Renal cortical epithelial cell (primary cell): ENCODE results near the gene ZNF253. TPM values are rescaled to one million over a fixed set of nuclear protein-coding genes. Genes with fewer than 3 reads are reported as not detected.
"Not testable (repeated sequence)": the region's sequence is repeated elsewhere in the genome, so short reads cannot be mapped to it uniquely, and the experiment has no call there.

Experiments
- DNase-seq: peaks from one replicate; pipeline ENCODE4 v3.0.0-alpha.2; 2011; ENCODE audit warnings: low read depth
- total RNA-seq: library from RNA; depleted of rRNA; stranded (reverse); fragments of >200 nt; gene quantifications from 2 replicates; pipeline ENCODE4 v1.2.3, GENCODE V29; 2014

ZNF253 gene
- 5.0 and 14.7 TPM in 2 replicates for total RNA-seq

DNA sequence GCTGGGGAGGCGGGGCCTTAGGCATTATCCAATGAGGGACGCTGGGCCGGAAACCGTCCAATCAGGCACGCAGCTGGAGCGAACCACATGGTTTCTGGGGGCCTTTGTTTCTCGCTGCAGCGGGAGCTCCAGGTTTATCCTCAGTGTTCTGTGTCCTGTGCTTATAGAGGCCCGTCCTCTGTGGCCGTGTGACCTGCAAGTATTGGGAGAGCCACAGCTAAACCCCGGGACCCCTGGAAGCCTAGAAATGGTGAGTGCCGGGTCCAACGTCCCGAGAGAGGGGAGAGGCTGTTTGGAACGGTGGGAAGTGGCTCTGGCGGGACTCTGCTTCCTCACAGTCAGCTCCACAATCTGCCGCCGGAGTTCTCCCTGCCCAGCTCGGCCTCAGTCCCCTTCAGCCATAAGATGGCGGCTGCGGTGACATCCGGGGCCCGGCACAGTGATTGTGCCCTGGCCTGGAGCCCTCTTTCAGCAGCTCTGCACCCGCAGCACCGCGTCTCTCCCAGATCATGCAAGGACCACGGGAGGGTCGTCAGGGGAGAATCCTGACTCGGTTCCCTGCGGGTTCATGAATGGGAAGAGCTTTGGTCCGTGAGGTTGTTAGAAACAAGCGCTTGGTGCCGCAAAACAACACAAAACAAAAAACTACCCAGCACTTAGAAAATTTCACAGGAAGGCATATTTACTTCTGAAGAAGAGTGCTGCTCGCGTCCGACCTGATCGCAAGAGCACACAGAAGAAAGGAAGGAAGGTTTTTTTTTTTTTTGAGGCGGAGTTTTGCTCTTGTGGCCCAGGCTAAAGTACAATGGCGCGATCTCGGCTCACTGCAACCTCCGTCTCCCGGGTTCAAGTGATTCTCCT is at the start of gene ZNF253:
ZNF253 (plus strand) TSS at position 133 of the 861 bp plus-strand sequence; CDS start at position 248, 115 bp downstream.
- peak; percentile 86 for DNase-seq

DNA sequence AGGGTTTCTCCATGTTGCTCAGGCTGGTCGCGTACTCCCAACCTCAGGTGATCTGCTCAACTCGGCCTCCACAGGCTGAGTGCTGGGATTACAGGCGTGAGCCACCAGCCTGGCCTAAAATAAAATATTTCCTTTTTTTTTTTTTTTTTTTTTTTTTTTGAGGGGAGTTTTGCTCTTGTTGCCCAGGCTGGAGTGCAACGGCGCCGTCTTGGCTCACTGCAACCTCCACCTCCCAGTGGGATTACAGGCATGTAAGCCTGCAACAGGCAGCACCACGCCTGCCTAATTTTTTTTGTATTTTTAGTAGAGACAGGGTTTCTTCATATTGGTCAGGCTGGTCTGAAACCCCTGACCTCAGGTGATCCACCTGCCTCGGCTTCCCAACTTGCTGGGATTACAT is 49.0 kb upstream of the ZNF253 start:
- no peak for DNase-seq

DNA sequence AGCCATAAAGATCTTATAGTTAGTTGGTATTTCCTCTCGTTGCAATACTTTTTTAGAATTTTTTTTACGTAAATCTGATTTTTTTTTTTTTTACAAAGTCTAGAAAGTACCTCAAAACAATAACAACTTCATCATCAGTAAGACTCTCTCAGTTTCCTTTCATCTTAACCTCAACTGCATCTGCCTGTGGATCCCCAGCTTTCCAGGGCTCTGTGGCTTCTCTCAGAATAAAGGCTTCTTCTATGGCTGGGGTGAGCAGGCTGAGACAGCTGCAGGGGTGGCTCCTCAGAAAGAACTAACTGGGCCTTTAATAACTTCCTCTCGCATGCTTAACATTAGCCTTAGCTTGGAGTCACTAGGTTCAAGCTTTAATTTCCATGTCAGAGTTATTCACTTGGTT is 48.3 kb upstream of the ZNF253 start:
- DNase-seq: no peak

DNA sequence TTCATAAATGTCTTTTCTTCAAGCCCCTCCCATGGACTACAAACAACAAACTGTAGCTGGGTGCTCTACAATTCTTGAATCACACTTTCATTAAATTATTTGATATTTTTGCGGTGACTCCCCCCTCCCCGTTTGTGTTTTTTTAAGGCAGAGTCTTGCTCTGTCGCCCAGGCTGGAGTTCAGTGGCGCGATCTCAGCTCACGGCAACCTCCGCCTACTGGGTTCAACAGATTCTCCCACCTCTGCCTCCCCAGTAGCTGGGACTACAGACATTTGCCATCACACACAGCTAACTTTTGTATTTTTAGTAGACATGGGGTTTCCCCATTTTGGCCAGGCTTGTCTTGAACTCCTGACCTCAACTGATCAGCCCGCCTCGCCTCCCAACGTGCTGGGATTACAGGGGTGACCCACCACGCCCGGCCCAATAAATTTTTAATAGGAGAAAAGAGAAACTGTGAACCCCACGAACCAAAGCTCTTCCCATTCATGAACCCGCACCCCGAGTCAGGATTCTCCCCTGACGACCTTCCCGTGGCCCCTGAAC is 44.8 kb upstream of the ZNF253 start:
- DNase-seq: no peak

DNA sequence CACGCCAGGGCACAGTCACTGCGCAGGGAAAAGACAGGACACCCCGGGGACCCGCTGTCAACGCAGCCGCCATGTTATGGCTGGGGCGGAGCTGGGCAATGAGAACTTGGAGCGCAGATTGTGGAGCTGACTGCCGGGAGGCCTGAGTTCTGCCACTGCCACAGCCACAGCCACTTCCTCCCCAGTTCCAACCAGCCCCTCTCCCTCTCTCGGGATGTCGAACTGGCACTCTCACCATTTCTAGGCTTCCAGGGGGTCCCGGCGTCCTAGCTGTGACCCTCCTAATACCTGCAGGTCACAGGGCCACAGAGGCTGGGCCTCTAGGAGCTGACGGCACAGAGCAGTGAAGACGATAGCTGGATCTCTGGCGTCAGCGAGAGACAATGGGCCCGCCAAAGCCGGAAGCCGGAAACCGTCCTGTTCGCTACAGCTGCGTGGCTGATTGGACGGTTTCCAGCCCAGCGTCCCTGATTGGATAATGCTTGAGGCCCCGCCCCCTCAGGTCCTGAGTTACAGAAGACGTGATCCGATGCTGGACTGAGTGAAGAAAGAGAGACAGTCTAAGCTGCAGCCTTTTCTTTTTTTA is 44.2 kb upstream of the ZNF253 start, which contains the start of gene ZNF506:
ZNF506 (minus strand) TSS at position 385 of the 586 bp plus-strand sequence; CDS start at position 238, 147 bp downstream.
- peak; percentile 90 for DNase-seq

DNA sequence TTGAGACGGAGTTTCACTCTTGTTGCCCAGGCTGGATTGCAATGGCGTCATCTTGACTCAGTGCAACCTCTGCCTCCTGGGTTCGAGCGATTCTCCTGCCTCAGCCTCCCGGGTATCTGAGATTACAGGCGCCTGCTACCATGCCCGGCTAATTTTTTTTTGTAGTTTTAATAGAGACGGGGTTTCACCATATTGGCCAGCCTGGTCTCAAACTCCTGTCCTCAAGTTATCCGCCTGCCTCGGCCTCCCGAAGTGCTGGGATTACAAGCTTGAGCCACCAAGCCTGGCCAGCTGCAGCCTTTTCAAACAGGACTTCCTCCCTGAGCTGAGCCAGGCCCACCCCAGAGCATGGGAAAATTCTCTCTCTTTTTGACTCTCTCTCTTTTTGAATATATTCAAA is 43.7 kb upstream of the ZNF253 start:
- not testable (repeated sequence) for DNase-seq

DNA sequence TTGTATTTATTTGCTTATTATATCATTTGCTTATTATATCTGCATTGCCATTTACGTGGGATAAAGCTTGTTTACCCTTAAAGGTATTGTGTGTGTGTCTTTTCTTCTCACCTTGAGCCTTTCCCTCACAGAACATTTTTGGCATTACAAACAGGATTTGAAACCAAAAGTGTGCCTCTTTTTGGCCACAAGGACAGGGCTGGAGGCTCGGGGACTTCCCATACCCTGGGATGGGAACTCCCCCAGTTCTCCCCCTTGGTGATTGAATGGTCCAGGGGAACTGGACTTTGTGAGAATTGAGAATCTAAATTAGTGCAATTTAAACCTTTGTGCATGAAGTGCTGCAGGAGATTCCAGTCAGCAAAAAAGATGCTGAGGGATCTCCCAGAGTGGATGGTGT is 41.8 kb upstream of the ZNF253 start:
- DNase-seq: no peak

DNA sequence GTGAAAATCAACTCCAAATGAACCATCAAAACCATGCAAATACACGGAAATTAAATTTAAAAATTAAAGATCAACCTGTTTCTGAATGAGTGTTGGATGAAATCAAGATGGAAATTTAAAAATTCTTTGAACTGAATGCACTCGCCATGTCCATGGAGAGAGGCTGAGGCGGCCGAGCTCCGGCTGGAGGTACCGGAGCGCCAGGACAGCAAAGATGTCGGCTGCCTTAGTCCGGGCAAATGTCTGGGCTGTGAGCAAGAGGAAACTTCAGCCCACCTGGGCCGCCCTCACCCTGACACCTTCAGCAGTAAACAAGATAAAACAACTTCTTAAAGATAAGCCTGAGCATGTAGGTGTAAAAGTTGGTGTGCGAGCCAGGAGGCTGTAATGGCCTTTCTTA is 38.8 kb upstream of the ZNF253 start:
- DNase-seq: no peak

DNA sequence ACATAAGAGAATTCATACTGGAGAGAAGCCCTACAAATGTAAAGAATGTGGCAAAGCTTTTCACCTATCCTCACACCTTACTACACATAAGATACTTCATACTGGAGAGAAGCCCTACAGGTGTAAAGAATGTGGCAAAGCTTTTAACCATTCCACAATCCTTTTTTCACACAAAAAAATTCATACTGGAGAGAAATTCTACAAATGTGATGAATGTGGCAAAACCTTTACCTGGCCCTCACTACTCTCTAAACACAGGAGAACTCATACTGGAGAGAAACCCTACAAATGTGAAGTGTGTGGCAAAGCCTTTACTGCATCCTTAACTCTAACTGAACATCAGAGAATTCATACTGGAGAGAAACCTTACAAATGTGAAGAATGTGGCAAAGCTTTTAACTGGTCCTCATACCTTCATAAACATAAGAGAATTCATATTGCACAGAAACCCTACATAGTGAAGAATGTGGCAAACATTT is 30.1 kb upstream of the ZNF253 start:
- DNase-seq: no peak

DNA sequence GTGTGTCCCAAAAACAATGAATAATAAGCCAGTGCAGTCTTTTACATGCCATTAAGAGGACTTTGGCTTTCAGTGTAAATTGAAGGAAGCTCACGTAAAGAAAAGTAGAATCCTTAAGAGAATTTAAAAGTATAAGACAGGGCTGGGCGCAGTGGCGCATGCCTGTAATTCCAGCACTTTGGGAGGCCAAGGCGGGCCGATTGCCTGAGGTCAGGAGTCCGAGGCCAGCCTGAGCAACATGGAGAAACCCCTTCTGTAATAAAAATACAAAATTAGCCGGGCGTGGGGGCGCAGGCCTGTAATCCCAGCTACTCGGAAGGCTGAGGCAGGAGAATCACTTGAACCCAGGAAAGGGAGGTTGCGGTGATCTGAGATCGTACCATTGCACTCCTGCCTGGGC is 17.9 kb upstream of the ZNF253 start:
- DNase-seq: no peak

DNA sequence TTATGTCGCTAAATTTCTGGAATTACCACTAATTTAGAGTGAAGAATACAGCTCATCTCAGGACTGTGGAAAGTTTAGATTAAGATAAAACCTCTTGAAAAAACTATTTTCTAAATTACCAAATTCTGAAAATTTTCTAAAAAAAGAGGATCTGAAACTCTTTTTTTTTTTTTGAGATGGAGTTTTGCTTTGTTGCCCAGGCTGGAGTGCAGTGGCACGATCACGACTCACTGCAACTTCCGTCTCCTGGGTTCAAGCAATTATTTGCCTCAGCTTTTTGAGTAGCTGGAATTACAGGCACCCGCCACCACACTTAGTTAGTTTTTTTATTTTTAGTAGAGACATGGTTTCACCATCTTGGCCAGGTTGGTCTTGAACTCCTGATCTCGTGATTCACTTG is 16.6 kb upstream of the ZNF253 start:
- DNase-seq: no peak

DNA sequence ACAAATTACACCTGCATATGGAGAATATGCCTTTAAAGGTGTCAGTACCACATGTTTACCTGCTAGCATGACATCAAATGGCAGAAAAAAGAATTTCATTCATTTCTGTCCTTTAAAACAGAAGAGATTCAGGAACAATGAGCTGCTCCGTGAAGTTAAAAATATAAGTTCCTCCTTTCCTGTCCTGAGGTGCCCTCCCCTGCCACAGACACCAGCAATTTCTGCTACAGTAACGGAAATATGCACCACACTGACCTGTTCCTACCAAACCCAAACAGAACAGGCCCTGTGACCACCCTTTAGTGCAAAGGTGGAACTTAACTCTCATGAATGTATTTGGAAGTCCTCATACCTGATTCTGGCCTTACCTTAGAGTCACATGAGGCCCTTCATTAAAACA is 13.9 kb upstream of the ZNF253 start:
- not testable (repeated sequence) for DNase-seq

DNA sequence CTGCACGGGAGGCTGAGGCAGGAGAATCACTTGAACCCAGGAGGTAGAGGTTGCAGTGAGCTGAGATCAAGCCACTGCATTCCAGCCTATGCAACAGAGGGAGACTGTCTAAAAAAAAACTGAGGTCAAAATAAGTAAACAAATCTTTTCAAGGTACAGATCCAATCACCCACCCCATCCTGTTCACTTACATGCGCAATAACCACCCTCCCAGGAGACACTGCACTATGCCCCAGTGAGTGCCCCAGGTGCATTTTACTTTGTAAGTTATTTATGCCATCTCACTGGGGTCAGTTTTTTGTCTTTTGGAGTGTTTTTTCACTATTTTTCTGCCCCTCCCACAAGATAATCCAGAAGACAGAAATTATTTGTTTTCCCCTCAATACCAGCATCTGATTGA is 6.9 kb upstream of the ZNF253 start:
- no peak for DNase-seq

DNA sequence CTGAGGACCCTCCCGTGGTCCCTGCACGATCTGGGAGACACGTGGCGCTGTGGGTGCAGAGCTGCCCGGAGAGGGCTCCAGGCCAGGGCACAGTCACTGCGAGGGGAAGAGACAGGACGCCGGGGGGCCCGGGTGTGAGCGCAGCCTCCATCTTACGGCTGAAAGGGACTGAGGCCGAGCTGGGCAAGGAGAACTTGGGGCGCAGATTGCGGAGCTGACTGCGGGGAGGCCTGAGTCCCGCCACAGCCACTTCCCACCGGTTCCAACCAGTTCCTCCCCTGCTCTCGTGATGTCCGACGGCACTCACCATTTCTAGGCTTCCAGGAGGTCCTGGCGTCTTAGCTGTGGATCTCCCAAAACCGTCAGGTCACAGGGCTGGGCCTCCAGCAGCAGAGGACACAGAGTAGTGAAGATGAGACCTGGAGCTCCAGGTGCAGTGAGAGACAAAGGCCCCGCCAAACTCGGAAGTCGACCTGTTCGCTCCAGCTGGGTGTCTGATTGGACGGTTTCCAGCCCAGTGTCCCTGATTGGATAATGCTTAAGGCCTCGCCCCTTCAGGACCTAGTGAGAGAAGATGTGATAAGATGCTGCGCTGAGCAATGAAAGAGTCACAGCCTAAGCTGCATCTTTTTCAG is 4.8 kb upstream of the ZNF253 start:
- no peak for DNase-seq

DNA sequence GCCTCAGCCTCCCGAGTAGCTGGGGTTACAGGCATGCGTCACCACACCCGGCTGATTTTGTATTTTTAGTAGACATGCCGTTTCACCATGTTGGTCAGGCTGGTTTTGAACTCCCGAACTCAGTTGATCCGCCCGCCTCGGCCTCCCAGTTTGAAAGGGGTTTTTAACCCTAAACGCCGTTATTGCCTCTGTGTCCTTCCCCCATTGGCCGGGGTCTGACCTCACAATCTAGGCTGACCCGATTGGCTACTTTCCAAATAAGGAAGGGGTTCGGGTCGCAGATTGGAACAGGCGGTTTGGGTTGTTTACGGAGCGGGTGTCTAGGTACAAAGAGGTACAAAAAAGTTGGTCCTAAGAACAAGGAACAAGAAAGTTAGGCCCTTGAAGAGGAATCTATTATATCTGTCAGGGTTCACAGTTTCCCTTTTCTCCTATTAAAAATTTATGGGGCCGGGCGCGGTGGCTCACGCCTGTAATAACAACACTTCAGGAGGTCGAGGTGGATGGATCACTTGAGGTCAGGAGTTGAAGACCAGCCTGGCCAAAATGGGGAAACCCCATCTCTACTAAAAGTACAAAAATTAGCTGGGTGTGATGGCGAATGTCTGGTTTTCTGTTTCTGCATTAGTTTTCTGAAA is 1.0 kb downstream of the ZNF253 start:
- DNase-seq: peak; percentile 5

DNA sequence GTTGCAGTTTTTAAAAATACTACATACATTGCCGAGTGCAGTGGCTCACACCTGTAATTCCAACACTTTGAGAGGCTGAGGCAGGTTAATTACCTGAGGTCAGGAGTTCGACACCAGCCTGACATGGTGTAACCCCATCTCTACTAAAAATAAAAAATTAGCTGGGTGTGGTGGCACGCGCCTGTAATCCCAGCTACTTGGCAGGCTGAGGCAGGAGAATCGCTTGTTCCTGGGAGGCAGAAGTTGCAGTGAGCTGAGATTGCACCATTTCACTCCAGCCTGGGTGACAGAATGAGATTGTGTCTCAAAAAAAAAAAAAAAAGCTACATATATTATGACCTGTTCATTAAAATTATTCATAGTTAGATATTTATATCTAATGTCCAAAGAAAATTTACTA is 4.4 kb downstream of the ZNF253 start:
- not testable (repeated sequence) for DNase-seq

DNA sequence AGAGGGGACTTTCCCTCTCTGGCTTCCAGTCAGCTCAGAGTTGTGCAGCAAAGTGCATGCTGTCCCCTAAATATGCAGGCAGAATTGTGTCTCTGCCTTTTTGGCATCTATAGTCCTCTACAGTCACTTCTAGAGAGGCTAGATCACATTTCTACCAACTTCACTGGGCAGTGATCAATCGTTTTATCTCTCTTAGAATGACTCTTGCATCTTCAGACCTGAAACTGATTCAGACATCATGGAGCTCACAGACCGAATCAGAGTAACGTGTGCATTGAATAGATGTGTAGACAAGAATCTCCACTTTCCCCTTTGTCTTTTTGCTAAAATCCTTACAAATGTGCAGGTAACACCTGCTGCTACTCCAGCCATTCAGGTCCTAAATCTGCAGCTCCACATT is 6.2 kb downstream of the ZNF253 start:
- no peak for DNase-seq

DNA sequence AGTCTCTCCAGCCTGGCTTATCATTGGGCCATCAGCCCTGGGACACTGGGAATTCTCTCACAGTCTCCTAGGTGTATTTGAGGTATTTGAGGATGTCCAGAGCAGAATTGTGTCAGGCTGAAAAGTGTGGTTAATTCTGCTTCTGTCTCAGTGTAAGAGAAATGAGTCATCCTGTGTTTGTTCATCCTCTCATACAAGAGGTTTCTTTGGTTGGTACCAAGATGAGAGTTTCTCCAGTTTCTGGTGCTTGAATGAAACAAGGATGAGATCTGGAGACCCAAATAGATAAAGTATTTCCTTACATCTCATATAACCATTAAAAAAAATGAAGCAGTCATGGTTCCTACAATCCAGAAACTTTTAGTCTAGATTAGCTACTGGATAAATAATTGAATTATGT is 7.7 kb downstream of the ZNF253 start:
- peak; percentile 4 for DNase-seq

DNA sequence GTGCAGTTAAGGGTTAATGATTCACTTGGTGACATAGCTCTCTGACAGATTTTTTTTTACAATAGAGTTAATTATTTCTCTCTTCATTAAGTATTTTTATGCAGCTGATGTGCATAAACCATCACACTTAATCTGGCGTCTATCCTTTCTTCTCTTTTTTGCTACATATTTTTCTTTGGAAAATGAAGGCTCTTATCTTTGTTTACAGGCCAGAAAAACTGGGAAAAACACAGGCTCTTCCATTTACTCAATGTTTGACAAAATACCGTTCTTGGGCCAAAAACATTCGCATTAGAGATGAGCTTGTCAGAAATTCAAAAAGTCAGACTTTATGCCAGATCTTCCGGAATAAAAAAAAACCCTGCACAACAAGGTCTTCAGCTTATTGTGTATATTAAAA is 12.0 kb downstream of the ZNF253 start:
- DNase-seq: peak; percentile 15

DNA sequence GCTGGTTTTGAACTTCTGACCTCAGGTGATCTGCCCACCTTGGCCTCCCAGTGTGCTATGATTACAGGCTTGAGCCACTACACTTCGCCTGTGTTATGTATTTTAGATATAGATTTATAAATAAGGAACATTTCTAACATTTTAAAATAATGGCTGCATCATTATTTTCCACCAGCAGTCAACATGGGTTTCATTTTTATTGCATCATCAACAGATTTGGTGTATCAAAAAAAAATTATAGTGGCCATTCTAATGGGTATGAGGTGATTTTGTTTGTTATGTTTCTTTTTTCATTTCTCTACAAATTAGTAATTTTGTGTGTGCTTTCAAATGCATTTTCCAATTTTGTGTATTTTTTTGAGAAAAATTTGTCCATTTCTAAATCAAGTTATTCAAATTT is 18.9 kb downstream of the ZNF253 start:
- no peak for DNase-seq

DNA sequence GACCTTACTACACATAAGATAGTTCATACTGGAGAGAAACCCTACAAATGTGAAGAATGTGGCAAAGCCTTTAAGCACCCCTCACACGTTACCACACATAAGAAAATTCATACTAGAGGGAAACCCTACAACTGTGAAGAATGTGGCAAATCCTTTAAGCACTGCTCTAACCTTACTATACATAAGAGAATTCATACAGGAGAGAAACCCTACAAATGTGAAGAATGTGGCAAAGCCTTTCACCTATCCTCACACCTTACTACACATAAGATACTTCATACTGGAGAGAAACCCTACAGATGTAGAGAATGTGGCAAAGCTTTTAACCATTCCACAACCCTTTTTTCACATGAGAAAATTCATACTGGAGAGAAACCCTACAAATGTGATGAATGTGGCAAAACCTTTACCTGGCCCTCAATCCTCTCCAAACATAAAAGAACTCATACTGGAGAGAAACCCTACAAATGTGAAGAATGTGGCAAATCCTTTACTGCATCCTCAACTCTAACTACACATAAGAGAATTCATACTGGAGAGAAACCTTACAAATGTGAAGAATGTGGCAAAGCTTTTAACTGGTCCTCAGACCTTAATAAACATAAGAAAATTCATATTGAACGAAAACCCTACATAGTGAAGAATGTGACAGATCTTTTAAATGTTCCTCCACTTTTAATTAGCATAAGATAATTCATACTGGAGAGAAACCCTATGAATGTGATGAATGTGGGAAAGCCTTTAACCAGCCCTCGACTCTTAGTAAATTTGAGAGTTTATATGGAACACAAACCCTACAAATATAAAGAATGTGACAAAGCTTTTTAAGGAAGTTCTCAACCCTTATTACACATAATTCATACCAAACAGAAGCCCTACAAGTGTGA is 26.6 kb downstream of the ZNF253 start:
- not testable (repeated sequence) for DNase-seq
